ENCODE measurements around the gene ZEB1.

GRCh38 chr10:31508234-31508633, 189.2 kb downstream of the ZEB1 start:
- TF ChIP-seq, protein P1, sequence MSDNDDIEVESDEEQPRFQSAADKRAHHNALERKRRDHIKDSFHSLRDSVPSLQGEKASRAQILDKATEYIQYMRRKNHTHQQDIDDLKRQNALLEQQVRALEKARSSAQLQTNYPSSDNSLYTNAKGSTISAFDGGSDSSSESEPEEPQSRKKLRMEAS (IDR thresholded peaks at IDR 0.05; ENCODE audit: low read depth, low read length) = no peak
- TF ChIP-seq, protein P2, sequence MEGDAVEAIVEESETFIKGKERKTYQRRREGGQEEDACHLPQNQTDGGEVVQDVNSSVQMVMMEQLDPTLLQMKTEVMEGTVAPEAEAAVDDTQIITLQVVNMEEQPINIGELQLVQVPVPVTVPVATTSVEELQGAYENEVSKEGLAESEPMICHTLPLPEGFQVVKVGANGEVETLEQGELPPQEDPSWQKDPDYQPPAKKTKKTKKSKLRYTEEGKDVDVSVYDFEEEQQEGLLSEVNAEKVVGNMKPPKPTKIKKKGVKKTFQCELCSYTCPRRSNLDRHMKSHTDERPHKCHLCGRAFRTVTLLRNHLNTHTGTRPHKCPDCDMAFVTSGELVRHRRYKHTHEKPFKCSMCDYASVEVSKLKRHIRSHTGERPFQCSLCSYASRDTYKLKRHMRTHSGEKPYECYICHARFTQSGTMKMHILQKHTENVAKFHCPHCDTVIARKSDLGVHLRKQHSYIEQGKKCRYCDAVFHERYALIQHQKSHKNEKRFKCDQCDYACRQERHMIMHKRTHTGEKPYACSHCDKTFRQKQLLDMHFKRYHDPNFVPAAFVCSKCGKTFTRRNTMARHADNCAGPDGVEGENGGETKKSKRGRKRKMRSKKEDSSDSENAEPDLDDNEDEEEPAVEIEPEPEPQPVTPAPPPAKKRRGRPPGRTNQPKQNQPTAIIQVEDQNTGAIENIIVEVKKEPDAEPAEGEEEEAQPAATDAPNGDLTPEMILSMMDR (IDR thresholded peaks at IDR 0.05; ENCODE audit: low read depth, low read length) = no peak
- TF ChIP-seq POLR2A (IDR thresholded peaks at IDR 0.05; ENCODE audit: extremely low read depth, insufficient read length) (no peak), MYC (IDR thresholded peaks at IDR 0.05; ENCODE audit: low read depth, low read length) (no peak)

All from NB4 (cell line).